Fibroblast of lung (primary cell): ENCODE measurements around the gene EPS8L2.

Source experiments
- CTCF ChIP-seq, 2 donors: IDR thresholded peaks in 1 of 2; conservative IDR thresholded peaks in 1 of 2; 1 replicate in 1 of 2; 2 replicates in 1 of 2; pipeline ENCODE4 v1.5.1; 2011 to 2012; ENCODE audit warnings: low read length in 2 of 2, control low read depth in 1 of 2, inconsistent platforms in 1 of 2, low read depth in 1 of 2, mild to moderate bottlenecking in 1 of 2
- EZH2 ChIP-seq: IDR thresholded peaks from 2 replicates; pipeline ENCODE4 v1.5.1; 2012; ENCODE audit warnings: low read length, control low read depth, mild to moderate bottlenecking; ENCODE audit errors: missing control alignments

GRCh38 chr11:678297-678696, 27.7 kb upstream of the EPS8L2 start:
- TF ChIP-seq CTCF (conservative IDR thresholded peaks at IDR 0.05 in 1 of 2, IDR thresholded peaks at IDR 0.05 in 1 of 2; ENCODE audit: low read depth in 1 of 2, low read length in 2 of 2) (no peak), EZH2 (no peak)
